Measurements from ENCODE around the gene CSTF2T.

Gene CSTF2T

DNA sequence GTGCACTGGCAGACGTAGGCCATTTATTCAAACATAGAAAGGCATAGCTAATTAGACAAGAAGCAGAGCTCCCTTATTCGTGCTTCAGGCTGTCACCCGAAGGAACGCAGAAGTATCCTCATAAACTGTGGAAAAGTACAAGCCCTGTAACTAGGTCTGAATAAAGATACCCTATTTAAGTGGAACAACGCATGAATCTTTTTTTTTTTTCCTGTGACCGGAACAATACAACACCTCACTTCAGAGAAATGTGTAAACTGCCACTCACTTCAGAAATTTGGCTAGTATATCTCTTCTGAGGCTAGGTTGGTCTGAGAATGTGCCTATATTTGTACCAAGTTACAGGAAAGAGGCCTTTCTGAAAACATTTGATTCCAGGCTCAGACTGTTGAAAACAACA is 8.0 kb upstream of the CSTF2T start:
- Histone ChIP-seq H3K4me3 (ENCODE audit: low read depth, low read length, poor library complexity, severe bottlenecking) (no peak overlapping the region), H3K4me2 (ENCODE audit: low read length) (no peak overlapping the region), H3K9ac (ENCODE audit: low read length) (no peak overlapping the region), H3K4me1 (ENCODE audit: insufficient read depth, low read length, severe bottlenecking) (no peaks in the 10 kb centered on the region), H3F3A (ENCODE audit: insufficient read depth, low read length) (no peaks in the 10 kb centered on the region), H3K9me2 (ENCODE audit: low read depth, low read length) (no peaks in the 10 kb centered on the region), H2AFZ (ENCODE audit: low read length) (no peak overlapping the region), H4K20me1 (ENCODE audit: insufficient read depth, low read length) (no peaks in the 10 kb centered on the region), H3K79me2 (ENCODE audit: insufficient read depth, low read length) (no peaks in the 10 kb centered on the region), H3K36me3 (ENCODE audit: insufficient read depth, low read length) (no peaks in the 10 kb centered on the region), H3K27me3 (ENCODE audit: insufficient read depth, low read length) (no peaks in the 10 kb centered on the region), H3K27ac (ENCODE audit: low read depth, low read length, poor library complexity, severe bottlenecking) (no peak overlapping the region), H3K9me3 (ENCODE audit: low read length) (no peaks in the 10 kb centered on the region)
- TF ChIP-seq CTCF (IDR thresholded peaks at IDR 0.05; ENCODE audit: low read length) (no peak), EZH2 (IDR thresholded peaks at IDR 0.05; ENCODE audit: borderline replicate concordance, low read length) (no peak)

DNA sequence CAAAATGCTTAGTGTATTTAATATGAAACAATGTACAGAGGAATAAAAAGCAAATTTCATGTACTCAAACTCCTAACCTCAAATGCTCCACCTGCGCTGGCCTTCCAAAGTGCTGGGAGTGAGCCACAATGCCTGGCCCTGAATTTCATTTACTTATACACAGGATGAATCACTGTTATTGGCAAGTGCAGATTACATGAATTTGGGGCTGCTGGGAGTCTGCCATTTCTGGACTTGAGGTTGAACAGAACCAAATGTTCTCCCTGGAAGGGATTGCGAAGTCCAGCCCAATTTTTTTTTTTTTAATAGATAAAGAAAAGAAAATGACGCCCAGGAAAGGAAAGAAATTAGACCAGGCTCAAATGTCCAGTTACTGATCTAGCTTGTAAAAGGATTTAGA is 6.8 kb upstream of the CSTF2T start:
- no peak overlapping the region for H3K9ac ChIP-seq (ENCODE audit: low read length)
- H3K4me3 ChIP-seq (ENCODE audit: low read depth, low read length, poor library complexity, severe bottlenecking): no peak overlapping the region
- TF ChIP-seq EZH2 (IDR thresholded peaks at IDR 0.05; ENCODE audit: borderline replicate concordance, low read length): no peak
- no peak for TF ChIP-seq CTCF (IDR thresholded peaks at IDR 0.05; ENCODE audit: low read length)
- H3K27ac ChIP-seq (ENCODE audit: low read depth, low read length, poor library complexity, severe bottlenecking): no peak overlapping the region
- H3K36me3 ChIP-seq (ENCODE audit: insufficient read depth, low read length): no peaks in the 10 kb centered on the region
- H3K9me3 ChIP-seq (ENCODE audit: low read length): no peaks in the 10 kb centered on the region
- H4K20me1 ChIP-seq (ENCODE audit: insufficient read depth, low read length): no peaks in the 10 kb centered on the region
- H3K79me2 ChIP-seq (ENCODE audit: insufficient read depth, low read length): no peaks in the 10 kb centered on the region
- no peak overlapping the region for H3K4me2 ChIP-seq (ENCODE audit: low read length)
- H2AFZ ChIP-seq (ENCODE audit: low read length): no peak overlapping the region
- no peaks in the 10 kb centered on the region for H3F3A ChIP-seq (ENCODE audit: insufficient read depth, low read length)
- H3K4me1 ChIP-seq (ENCODE audit: insufficient read depth, low read length, severe bottlenecking): no peaks in the 10 kb centered on the region
- H3K27me3 ChIP-seq (ENCODE audit: insufficient read depth, low read length): no peaks in the 10 kb centered on the region
- no peaks in the 10 kb centered on the region for H3K9me2 ChIP-seq (ENCODE audit: low read depth, low read length)

GRCh38 chr10:51705774-51706173 is 6.4 kb upstream of the CSTF2T start:
- Histone ChIP-seq H3K9me2 (ENCODE audit: low read depth, low read length) (no peaks in the 10 kb centered on the region), H3K36me3 (ENCODE audit: insufficient read depth, low read length) (no peaks in the 10 kb centered on the region), H3K79me2 (ENCODE audit: insufficient read depth, low read length) (no peaks in the 10 kb centered on the region), H3F3A (ENCODE audit: insufficient read depth, low read length) (no peaks in the 10 kb centered on the region), H3K27me3 (ENCODE audit: insufficient read depth, low read length) (no peaks in the 10 kb centered on the region), H3K27ac (ENCODE audit: low read depth, low read length, poor library complexity, severe bottlenecking) (no peak overlapping the region), H3K9me3 (ENCODE audit: low read length) (no peaks in the 10 kb centered on the region), H2AFZ (ENCODE audit: low read length) (no peak overlapping the region), H3K4me2 (ENCODE audit: low read length) (no peak overlapping the region), H4K20me1 (ENCODE audit: insufficient read depth, low read length) (no peaks in the 10 kb centered on the region), H3K9ac (ENCODE audit: low read length) (no peak overlapping the region), H3K4me1 (ENCODE audit: insufficient read depth, low read length, severe bottlenecking) (no peaks in the 10 kb centered on the region), H3K4me3 (ENCODE audit: low read depth, low read length, poor library complexity, severe bottlenecking) (no peak overlapping the region)
- no peak for TF ChIP-seq CTCF (IDR thresholded peaks at IDR 0.05; ENCODE audit: low read length)
- TF ChIP-seq EZH2 (IDR thresholded peaks at IDR 0.05; ENCODE audit: borderline replicate concordance, low read length): no peak
